ENCODE measurements around the gene ZNF580. TPM values are rescaled to one million over a fixed set of nuclear protein-coding genes. Genes with fewer than 3 reads are reported as not detected.

Gene ZNF580
- total RNA-seq, 1 experiment from 2014 or later, result 38.5 TPM

DNA sequence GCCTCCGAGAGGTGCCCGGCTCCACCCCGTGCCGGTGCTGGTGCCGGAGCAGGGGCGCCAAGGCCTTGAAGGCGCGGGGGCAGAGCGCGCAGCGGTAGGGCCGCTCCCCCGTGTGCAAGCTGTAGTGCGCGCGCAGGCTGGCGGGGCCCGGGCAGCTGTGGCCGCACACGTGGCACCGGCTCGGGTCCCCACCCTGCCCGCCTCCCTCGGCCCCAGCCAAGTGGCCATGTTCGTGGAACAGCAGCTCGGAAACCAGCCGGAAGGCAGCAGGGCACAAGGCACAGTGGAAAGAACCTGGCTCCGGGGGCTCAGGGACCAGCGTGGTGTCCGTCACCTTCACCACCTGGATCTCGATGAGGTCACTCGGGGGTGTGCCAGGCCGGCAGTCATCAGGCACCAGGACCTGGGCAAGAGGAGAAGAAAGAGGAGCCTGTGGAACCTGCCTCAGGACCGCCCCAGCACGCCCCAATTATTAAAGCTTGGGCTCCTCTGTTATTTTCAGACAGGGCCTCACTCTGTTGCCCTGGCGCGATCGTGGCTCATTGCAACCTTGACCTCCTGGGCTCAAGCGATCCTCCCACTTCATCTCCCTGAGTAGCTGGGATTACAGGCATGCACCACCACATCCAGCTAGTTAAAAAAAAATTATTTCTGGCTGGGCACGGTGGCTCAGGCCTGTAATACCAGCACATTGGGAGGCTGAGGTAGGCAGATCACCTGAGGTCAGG lies 18.4 kb upstream of the ZNF580 start:
- DNase-seq, result no peak
- intact Hi-C loops (cut with micrococcal nuclease; ENCODE audit: unreplicated experiment), result no loop called here
- TF ChIP-seq CTCF (IDR thresholded peaks at IDR 0.05; ENCODE audit: insufficient read depth in 1 of 2, low read depth in 1 of 2, low read length in 1 of 2, severe bottlenecking in 1 of 2, unreplicated experiment in 1 of 2), result no peak
- CTCF ChIA-PET, result no interaction called here
- Histone ChIP-seq H3K4me3 (ENCODE audit: low read depth, low read length) (no peak overlapping the region), H3K27me3 (replicated peaks; ENCODE audit: control insufficient read depth, insufficient read depth, low read length) (no peaks in the 10 kb centered on the region), H3K9me3 (0 out of 2 replicates have a peak, but pooled peaks cover 6% of the 10 kb centered on the region), H3K4me1 (no peaks in the 10 kb centered on the region), H3K36me3 (ENCODE audit: control insufficient read depth, insufficient read depth, low read length) (no peaks in the 10 kb centered on the region; the same call in 1 of the 2 replicates)
- no peak overlapping the region for H3K4me3 Mint-ChIP-seq (ENCODE audit: unreplicated experiment)
- POLR2A ChIA-PET, result interaction anchor here (0.6 kb wide), 1 partner anchor 9 kb away, joined by 5 read pairs; no protein-coding TSS in a partner anchor
- H3K9me3 Mint-ChIP-seq (ENCODE audit: unreplicated experiment), result no peaks in the 10 kb centered on the region
- peaks cover 7% of the 10 kb centered on the region for H3K4me1 Mint-ChIP-seq (ENCODE audit: low read depth, unreplicated experiment)
- no peaks in the 10 kb centered on the region for H3K27me3 Mint-ChIP-seq (ENCODE audit: insufficient read depth, unreplicated experiment)
- no TSS peak for BruUV-seq (replicated peaks)
- H3K36me3 Mint-ChIP-seq (ENCODE audit: insufficient read depth, unreplicated experiment), result peaks cover 45% of the 10 kb centered on the region
- no peak overlapping the region for H3K27ac Mint-ChIP-seq (ENCODE audit: unreplicated experiment)

DNA sequence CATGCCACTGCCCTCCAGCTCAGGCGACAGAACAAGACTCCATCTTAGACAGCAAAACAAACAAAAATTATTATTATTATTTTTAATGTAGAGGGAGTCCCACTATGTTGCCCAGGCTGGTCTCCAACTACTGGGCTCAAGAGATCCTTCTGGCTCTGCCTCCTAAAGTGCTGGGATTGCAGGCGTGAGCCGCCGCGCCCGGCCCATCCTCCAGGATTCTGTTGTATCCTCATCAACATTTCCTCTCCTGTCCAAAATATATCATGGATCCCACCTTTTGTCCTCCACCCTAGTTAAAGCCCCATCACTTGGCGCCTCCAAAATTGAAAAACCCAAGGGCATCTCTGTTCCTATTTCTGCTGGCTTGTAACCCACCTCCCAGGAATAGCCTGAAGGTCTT lies 17.7 kb upstream of the ZNF580 start:
- no peaks in the 10 kb centered on the region for H3K4me1 ChIP-seq
- Mint-ChIP-seq H3K9me3 (ENCODE audit: unreplicated experiment) (no peaks in the 10 kb centered on the region), H3K4me1 (ENCODE audit: low read depth, unreplicated experiment) (peaks cover 7% of the 10 kb centered on the region), H3K27me3 (ENCODE audit: insufficient read depth, unreplicated experiment) (no peaks in the 10 kb centered on the region), H3K4me3 (ENCODE audit: unreplicated experiment) (no peak overlapping the region), H3K36me3 (ENCODE audit: insufficient read depth, unreplicated experiment) (peaks cover 39% of the 10 kb centered on the region), H3K27ac (ENCODE audit: unreplicated experiment) (no peak overlapping the region)
- no peak overlapping the region for H3K4me3 ChIP-seq (ENCODE audit: low read depth, low read length)
- ChIA-PET CTCF (interaction anchor here (2.0 kb wide), 1 partner anchor 17 kb away, joined by 30 read pairs; the partner anchor contains the start of gene ZNF865), POLR2A (no interaction called here)
- intact Hi-C loops (cut with micrococcal nuclease; ENCODE audit: unreplicated experiment), result no loop called here
- no peaks in the 10 kb centered on the region for H3K36me3 ChIP-seq (ENCODE audit: control insufficient read depth, insufficient read depth, low read length)
- no peaks in the 10 kb centered on the region for H3K27me3 ChIP-seq (replicated peaks; ENCODE audit: control insufficient read depth, insufficient read depth, low read length)
- BruUV-seq (replicated peaks), result no TSS peak
- no peak for DNase-seq
- H3K9me3 ChIP-seq, result 0 out of 2 replicates have a peak, but pooled peaks cover 6% of the 10 kb centered on the region
- no peak for TF ChIP-seq CTCF (IDR thresholded peaks at IDR 0.05; ENCODE audit: insufficient read depth in 1 of 2, low read depth in 1 of 2, low read length in 1 of 2, severe bottlenecking in 1 of 2, unreplicated experiment in 1 of 2)

GRCh38 chr19:55623561-55623960 lies 17.2 kb upstream of the ZNF580 start:
- intact Hi-C loops (cut with micrococcal nuclease; ENCODE audit: unreplicated experiment), result no loop called here
- ChIA-PET POLR2A (no interaction called here), CTCF (interaction anchor here (0.5 to 2.0 kb wide), 3 partner anchors 9 to 31 kb away, joined by 6 to 30 read pairs (median 18); partner anchors contain the start of gene ZNF865)
- Histone ChIP-seq H3K27me3 (replicated peaks; ENCODE audit: control insufficient read depth, insufficient read depth, low read length) (no peaks in the 10 kb centered on the region), H3K36me3 (ENCODE audit: control insufficient read depth, insufficient read depth, low read length) (no peaks in the 10 kb centered on the region), H3K4me3 (ENCODE audit: low read depth, low read length) (peak overlapping the region; percentile 74), H3K4me1 (no peaks in the 10 kb centered on the region), H3K9me3 (0 out of 2 replicates have a peak, but pooled peaks cover 6% of the 10 kb centered on the region)
- no peak for TF ChIP-seq CTCF (IDR thresholded peaks at IDR 0.05; ENCODE audit: insufficient read depth in 1 of 2, low read depth in 1 of 2, low read length in 1 of 2, severe bottlenecking in 1 of 2, unreplicated experiment in 1 of 2)
- H3K27me3 Mint-ChIP-seq (ENCODE audit: insufficient read depth, unreplicated experiment), result no peaks in the 10 kb centered on the region
- no peaks in the 10 kb centered on the region for H3K9me3 Mint-ChIP-seq (ENCODE audit: unreplicated experiment)
- BruUV-seq (replicated peaks), result TSS peak; percentile 30
- H3K4me1 Mint-ChIP-seq (ENCODE audit: low read depth, unreplicated experiment), result peaks cover 7% of the 10 kb centered on the region
- H3K27ac Mint-ChIP-seq (ENCODE audit: unreplicated experiment), result peak overlapping the region; percentile 85
- H3K36me3 Mint-ChIP-seq (ENCODE audit: insufficient read depth, unreplicated experiment), result peaks cover 35% of the 10 kb centered on the region
- no peak for DNase-seq
- peak overlapping the region; percentile 73 for H3K4me3 Mint-ChIP-seq (ENCODE audit: unreplicated experiment)

All from Caco-2 (cell line).